Testis (tissue), 2 donors: ENCODE measurements around the gene DMD.

Experiments used
- POLR2A ChIP-seq: fragments of 450-650 bp; IDR thresholded peaks from one replicate; pipeline ENCODE4 v1.6.1; 2017; ENCODE audit warnings: antibody characterized with exemption, mild to moderate bottlenecking, moderate library complexity
- TF ChIP-seq, protein P1 (sequence below), 3 experiments: fragments of 450-650 bp in 2 of 3; fragments of 200-600 bp in 1 of 3; sonication (generic) in 1 of 3; IDR thresholded peaks; one replicate each; pipeline ENCODE4 v1.5.1; 2016 to 2019; ENCODE audit warnings: antibody characterized with exemption in 3 of 3, mild to moderate bottlenecking in 2 of 3, moderate library complexity in 1 of 3

DNA sequence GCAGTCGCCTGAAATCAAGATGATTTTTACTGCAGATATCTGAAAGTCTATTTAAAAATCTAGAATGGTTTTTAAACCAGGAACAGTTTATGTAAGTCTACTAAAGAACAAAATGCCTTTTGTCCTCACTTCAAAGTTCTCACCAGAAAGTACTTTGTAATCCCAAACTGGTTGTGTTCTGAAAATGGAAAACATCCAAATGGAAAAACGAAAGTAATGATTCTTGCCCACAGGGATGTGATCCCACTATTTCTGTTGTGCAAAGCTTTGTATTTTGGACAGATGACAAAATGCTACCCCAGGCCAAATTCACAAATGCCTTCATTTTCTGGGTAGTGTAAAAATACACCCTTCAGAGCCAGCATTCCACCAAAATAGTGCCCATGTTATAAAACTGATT, 1874.0 kb downstream of the DMD start:
- no peak for TF ChIP-seq POLR2A
- TF ChIP-seq, protein P1, sequence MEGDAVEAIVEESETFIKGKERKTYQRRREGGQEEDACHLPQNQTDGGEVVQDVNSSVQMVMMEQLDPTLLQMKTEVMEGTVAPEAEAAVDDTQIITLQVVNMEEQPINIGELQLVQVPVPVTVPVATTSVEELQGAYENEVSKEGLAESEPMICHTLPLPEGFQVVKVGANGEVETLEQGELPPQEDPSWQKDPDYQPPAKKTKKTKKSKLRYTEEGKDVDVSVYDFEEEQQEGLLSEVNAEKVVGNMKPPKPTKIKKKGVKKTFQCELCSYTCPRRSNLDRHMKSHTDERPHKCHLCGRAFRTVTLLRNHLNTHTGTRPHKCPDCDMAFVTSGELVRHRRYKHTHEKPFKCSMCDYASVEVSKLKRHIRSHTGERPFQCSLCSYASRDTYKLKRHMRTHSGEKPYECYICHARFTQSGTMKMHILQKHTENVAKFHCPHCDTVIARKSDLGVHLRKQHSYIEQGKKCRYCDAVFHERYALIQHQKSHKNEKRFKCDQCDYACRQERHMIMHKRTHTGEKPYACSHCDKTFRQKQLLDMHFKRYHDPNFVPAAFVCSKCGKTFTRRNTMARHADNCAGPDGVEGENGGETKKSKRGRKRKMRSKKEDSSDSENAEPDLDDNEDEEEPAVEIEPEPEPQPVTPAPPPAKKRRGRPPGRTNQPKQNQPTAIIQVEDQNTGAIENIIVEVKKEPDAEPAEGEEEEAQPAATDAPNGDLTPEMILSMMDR (IDR thresholded peaks at IDR 0.05): no peak
